K562 (cell line): ENCODE results near the gene CATSPER4. TPM values are rescaled to one million over a fixed set of nuclear protein-coding genes. Genes with fewer than 3 reads are reported as not detected.
A peak's percentile ranks its signal among the peaks of the same experiment; 100 is the strongest.
"Not testable (repeated sequence)": the region's sequence is repeated elsewhere in the genome, so short reads cannot be mapped to it uniquely, and the experiment has no call there.

Experiments
- ATAC-seq: fragments of 200-7000 bp; cut with Tn5 transposase; 3 replicates; pipeline ENCODE4 v1.9.1; 2020; ENCODE audit warnings: moderate library complexity
- BruUV-seq: library from RNA; stranded (reverse); fragments of 400-500 nt; replicated peaks from 2 replicates; lab custom pipeline; 2021; lab: Mats Ljungman, UMichigan
- CTCF ChIA-PET: fragments of 300-600 bp; formaldehyde crosslinking; extraction: SDS; loops from one replicate; lab custom pipeline; 2021; ENCODE audit warnings: low intra/inter-chr PET ratio; lab: Yijun Ruan, JAX
- POLR2A ChIA-PET: fragments of 300-600, 350-650 bp; sonication (Branson Sonifier 250); formaldehyde crosslinking; extraction: SDS; loops from one replicate; lab custom pipeline; 2021; ENCODE audit warnings: antibody characterized with exemption, inconsistent platforms; lab: Yijun Ruan, JAX
- DNase-seq, 4 experiments: peaks; one replicate each; pipeline versions ENCODE4 v3.0.0 to v3.0.0-alpha.2; 2011 to 2018; ENCODE audit warnings: low spot score in 3 of 4, mixed read lengths in 3 of 4; ENCODE audit errors: extremely low read depth in 1 of 4
- FAIRE-seq: peaks from 2 replicates; lab custom pipeline; 2011; peaks lifted over from hg19 to GRCh38; lab: Jason Lieb, UNC
- H2AFZ ChIP-seq: 2 replicates; pipeline ENCODE4 v1.6.0; 2011; ENCODE audit warnings: low read depth, low read length, control low read depth, inconsistent platforms
- H3K27ac ChIP-seq: fragments of 200-600 bp; 3 replicates; pipeline ENCODE4 v1.8.0; 2011; ENCODE audit warnings: low read depth, mild to moderate bottlenecking, control low read depth, inconsistent platforms, low read length, moderate library complexity, mixed read lengths; ENCODE audit errors: extremely low read depth
- H3K27me3 ChIP-seq, 2 experiments: fragments of 300-600 bp in 1 of 2; 2 replicates in 1 of 2; 3 replicates in 1 of 2; pipeline versions ENCODE4 v1.6.0 to v1.8.0; 2011; ENCODE audit warnings: inconsistent platforms in 2 of 2, low read length in 2 of 2, mild to moderate bottlenecking in 1 of 2, mixed read lengths in 1 of 2, moderate library complexity in 1 of 2; ENCODE audit not compliant: control insufficient read depth in 2 of 2, insufficient read depth in 2 of 2
- H3K36me3 ChIP-seq: fragments of 300-600 bp; 3 replicates; pipeline ENCODE4 v1.8.0; 2011; ENCODE audit warnings: mild to moderate bottlenecking, low read length, inconsistent platforms; ENCODE audit not compliant: control insufficient read depth, insufficient read depth
- H3K4me1 ChIP-seq, 2 experiments: fragments of 200-600 bp in 1 of 2; replicated peaks in 1 of 2; 2 replicates in 1 of 2; 3 replicates in 1 of 2; pipeline versions ENCODE4 v1.5.1 to v1.8.0; 2011; ENCODE audit warnings: inconsistent platforms in 2 of 2, low read length in 2 of 2, mild to moderate bottlenecking in 1 of 2, mixed read lengths in 1 of 2, moderate library complexity in 1 of 2; ENCODE audit not compliant: control insufficient read depth in 2 of 2, insufficient read depth in 2 of 2
- H3K4me2 ChIP-seq: 2 replicates; pipeline ENCODE4 v1.6.1; 2011; ENCODE audit warnings: low read length, control low read depth, inconsistent platforms, mixed read lengths; ENCODE audit not compliant: insufficient read depth
- H3K4me3 ChIP-seq: fragments of 200-600 bp; sonication (generic), shearing (Covaris generic); 2 replicates; pipeline ENCODE4 v1.5.1; 2016; ENCODE audit warnings: control low read depth, inconsistent platforms
- H3K79me2 ChIP-seq: fragments of 200-600 bp; 3 replicates; pipeline ENCODE4 v1.8.0; 2011; ENCODE audit warnings: low read length, inconsistent platforms; ENCODE audit not compliant: control insufficient read depth, insufficient read depth
- H3K9ac ChIP-seq, 2 experiments: 2 replicates each; pipeline versions ENCODE4 v1.6.0 to v1.6.1; 2011; ENCODE audit warnings: low read depth in 2 of 2, low read length in 2 of 2, control low read depth in 1 of 2, inconsistent platforms in 1 of 2, mild to moderate bottlenecking in 1 of 2, mixed read lengths in 1 of 2; ENCODE audit not compliant: insufficient read depth in 1 of 2
- H3K9me1 ChIP-seq: one replicate; pipeline ENCODE4 v1.6.0; 2011; ENCODE audit warnings: inconsistent platforms, mild to moderate bottlenecking, low read length, moderate library complexity; ENCODE audit not compliant: control insufficient read depth, insufficient read depth
- H3K9me3 ChIP-seq: replicated peaks from 2 replicates; pipeline ENCODE4 v1.5.1; 2011; ENCODE audit warnings: low read depth, low read length, inconsistent platforms; ENCODE audit not compliant: control insufficient read depth, insufficient read depth
- H4K20me1 ChIP-seq: replicated peaks from 2 replicates; pipeline ENCODE4 v1.6.1; 2011; ENCODE audit warnings: low read length, inconsistent platforms, mixed read lengths; ENCODE audit not compliant: control insufficient read depth, insufficient read depth
- HDAC6 ChIP-seq: IDR thresholded peaks from 2 replicates; pipeline ENCODE4 v1.6.1; 2012; ENCODE audit warnings: low read depth, mild to moderate bottlenecking, control low read depth, inconsistent platforms, low read length, moderate library complexity
- HNRNPL ChIP-seq: fragments of 200-400 bp; formaldehyde crosslinking; IDR thresholded peaks from 2 replicates; pipeline ENCODE4 v1.6.1; 2017; ENCODE audit warnings: low read depth, mild to moderate bottlenecking, low read length
- KDM5B ChIP-seq: fragments of 200-600 bp; sonication (generic); IDR thresholded peaks from 2 replicates; pipeline ENCODE4 v1.6.1; 2012; ENCODE audit warnings: low read depth, mild to moderate bottlenecking, moderate library complexity, low read length, control low read depth, inconsistent platforms; ENCODE audit not compliant: insufficient replicate concordance
- KLF10 ChIP-seq: fragments of 250-450 bp; sonication (Bioruptor Pico); IDR thresholded peaks from 2 replicates; pipeline ENCODE4 v1.6.1; 2021; ENCODE audit warnings: matching md5 sums
- NELFE ChIP-seq: IDR thresholded peaks from 2 replicates; pipeline ENCODE4 v1.6.1; 2011; ENCODE audit warnings: mild to moderate bottlenecking; ENCODE audit not compliant: insufficient read depth, insufficient read length
- ZNF445 ChIP-seq: fragments of 250-450 bp; sonication (Bioruptor Pico); IDR thresholded peaks from 2 replicates; pipeline ENCODE4 v1.4.0; 2020; ENCODE audit warnings: low read depth, mild to moderate bottlenecking, moderate library complexity
- WGBS: fragments of 100-300 bp; shearing (Covaris generic); methylation state at CpG from one replicate; pipeline ENCODE4 v1.1.6; 2016; ENCODE audit warnings: low coverage, mixed read lengths; ENCODE audit not compliant: insufficient coverage; ENCODE audit errors: missing lambda C conversion rate; 5-methylcytosine and 5-hydroxymethylcytosine counted together
- in situ Hi-C: fragments of 300-500 bp; cut with MboI; formaldehyde crosslinking; loops from 4 replicates; pipeline ENCODE4 v1.15.0; 2018; ENCODE audit warnings: inconsistent platforms, mixed read lengths
- intact Hi-C: fragments of 100-400 bp; cut with micrococcal nuclease; formaldehyde crosslinking; loops from 2 replicates; pipeline ENCODE4 v1.14.2; 2022
- polyA plus RNA-seq, 8 experiments: library from polyadenylated mRNA; depleted of rRNA in 4 of 8; stranded (reverse) in 5 of 8; unstranded in 3 of 8; fragments of >200 nt; fragmentation: Nextera tagmentation in 2 of 8; fragmentation: Illumina TruSeq in 1 of 8; extraction: Ambion mirVana in 2 of 8; extraction: Trizol in 1 of 8; gene quantifications; 2 replicates each; pipeline versions ENCODE4 v1.2.1 to v1.2.3, GENCODE V29; 2011 to 2014; ENCODE audit warnings: inconsistent platforms in 1 of 8, missing spikeins in 1 of 8
- total RNA-seq, 7 experiments: library from RNA; depleted of rRNA in 6 of 7; stranded (reverse); fragments of >200 nt in 6 of 7; fragmentation: Illumina TruSeq in 2 of 7; extraction: Trizol in 2 of 7; gene quantifications; 2 replicates each; pipeline versions ENCODE4 v1.2.1 to v1.2.3, GENCODE V29; 2011 to 2021; ENCODE audit warnings: low replicate concordance in 1 of 7

The CATSPER4 gene
- total and polyA plus RNA-seq, 9 of the 15 experiments (the other 6 are each of a cell fraction or from before 2014, with no cell fraction given) = 0.04 to 0.13 TPM; not detected in 7

DNA sequence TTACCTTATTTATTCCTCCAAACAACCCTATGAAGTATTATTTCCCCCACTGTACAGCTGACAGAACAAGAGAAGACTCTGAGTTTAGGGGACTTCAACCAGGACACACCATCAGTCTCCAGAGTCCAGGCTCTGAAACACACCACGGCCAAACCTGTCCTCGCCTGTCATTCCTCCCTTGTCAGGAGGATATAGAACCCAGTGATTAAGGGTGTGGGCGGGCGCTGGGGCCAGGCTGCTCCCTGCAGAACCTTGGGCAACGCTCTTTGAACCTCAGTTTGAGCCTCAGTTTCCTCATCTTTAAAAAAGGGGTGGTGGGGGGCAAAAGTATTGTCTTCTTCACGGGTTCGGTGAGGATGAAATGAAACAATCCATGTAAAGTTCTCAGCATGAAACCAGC, 34.2 kb downstream of the CATSPER4 start (continued):
- TF ChIP-seq HDAC6 (no peak), KDM5B (no peak)

DNA sequence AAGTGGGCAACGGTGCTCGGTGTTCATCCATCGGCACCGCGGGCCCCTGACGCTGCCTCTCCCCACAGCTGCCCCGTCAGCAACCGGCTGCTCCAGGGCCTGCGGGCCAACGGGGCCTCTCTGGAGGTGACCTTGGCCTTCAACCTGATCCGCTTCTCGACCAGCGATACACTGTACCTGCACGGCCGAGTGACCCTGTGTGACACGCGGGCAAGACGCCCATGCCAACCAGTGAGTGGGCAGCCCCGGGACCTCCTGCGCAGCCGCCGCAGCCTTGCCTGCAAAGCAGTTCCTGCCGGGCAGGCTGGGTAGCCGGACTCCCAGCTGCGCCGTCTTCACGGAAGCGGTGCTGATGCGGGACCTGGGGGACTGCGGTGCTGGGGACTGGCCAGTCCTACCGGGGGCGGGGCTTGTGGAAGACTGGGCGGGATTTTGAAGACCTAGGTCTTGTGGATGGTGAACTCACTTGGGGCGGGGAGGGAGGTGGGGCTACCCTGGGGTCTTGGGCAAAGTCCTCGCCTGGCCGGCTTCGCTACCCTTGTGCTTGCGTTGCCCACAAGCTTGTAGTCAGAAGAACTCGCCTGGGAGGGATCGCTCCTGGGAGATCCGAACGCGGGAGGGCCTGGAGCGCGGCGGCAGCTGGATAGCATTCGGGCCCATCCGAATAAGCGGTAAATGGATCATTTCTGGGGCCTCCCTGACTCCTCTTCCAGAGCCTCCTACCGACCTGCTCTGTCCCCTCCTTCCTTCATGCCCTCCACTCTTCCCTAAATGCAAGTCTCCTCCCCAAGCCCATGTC, 34.8 kb downstream of the CATSPER4 start:
- in situ Hi-C loops (no loop called here), intact Hi-C loops (no loop called here)
- H3K4me2 ChIP-seq = no peak overlapping the region
- TF ChIP-seq KLF10 (no peak), ZNF445 (no peak), HNRNPL (peak; percentile 45; the same call in 1 of the 2 replicates), NELFE (no peak)
- H3K36me3 ChIP-seq = no peaks in the 10 kb centered on the region
- no peak overlapping the region for H3K4me3 ChIP-seq
- ATAC-seq (peak; percentile 64), FAIRE-seq (no peak), DNase-seq (peak in 1 of 4 experiments; percentile 19)
- no peaks in the 10 kb centered on the region for H3K79me2 ChIP-seq
- 86% methylated on average over 42 of the region's 50 CpGs for WGBS
- no peak overlapping the region for H3K27ac ChIP-seq
- no peaks in the 10 kb centered on the region for H4K20me1 ChIP-seq
- POLR2A ChIA-PET = no interaction called here
- CTCF ChIA-PET = no interaction called here
- no TSS peak for BruUV-seq
- H3K9ac ChIP-seq = peak overlapping the region in 1 of 2 experiments; percentile 43; a peak in 1 of 4 replicates
- H2AFZ ChIP-seq = no peak overlapping the region; the same call in 1 of the 2 replicates
- no peaks in the 10 kb centered on the region for H3K27me3 ChIP-seq
- H3K9me1 ChIP-seq = no peaks in the 10 kb centered on the region
- no peaks in the 10 kb centered on the region for H3K9me3 ChIP-seq
- H3K4me1 ChIP-seq = peaks cover 0 to 17% of the 10 kb centered on the region in 2 experiments; a peak in 3 of 5 replicates

DNA sequence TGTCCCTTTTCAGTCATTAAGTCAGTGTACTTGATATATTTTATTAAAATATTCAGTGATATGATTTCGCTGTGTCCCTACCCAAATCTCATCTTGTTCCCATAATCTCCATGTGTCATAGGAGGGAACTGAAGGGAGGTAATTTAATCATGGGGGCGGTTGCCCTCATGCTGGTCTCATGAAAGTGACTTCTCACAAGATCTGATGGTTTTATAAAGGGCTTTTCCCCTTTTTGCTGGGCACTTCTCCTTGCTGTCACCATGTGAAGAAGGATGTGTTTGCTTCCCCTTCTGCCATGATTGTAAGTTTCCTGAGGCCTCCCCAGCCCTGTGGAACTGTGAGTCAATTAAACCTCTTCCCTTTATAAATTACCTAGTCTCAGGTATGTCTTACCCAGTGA, 40.3 kb downstream of the CATSPER4 start:
- H3K36me3 ChIP-seq, H3K4me3 ChIP-seq, H3K4me2 ChIP-seq, H3K9ac ChIP-seq, CTCF ChIA-PET, H3K9me3 ChIP-seq, DNase-seq, ATAC-seq, BruUV-seq, FAIRE-seq, H3K4me1 ChIP-seq, H3K27me3 ChIP-seq, in situ Hi-C loops, H4K20me1 ChIP-seq, H2AFZ ChIP-seq, H3K9me1 ChIP-seq, H3K27ac ChIP-seq: not testable (repeated sequence)
- H3K79me2 ChIP-seq = peaks cover 21% of the 10 kb centered on the region
- intact Hi-C loops = loop anchor here (5.0 kb wide), 1 partner anchor 368 kb away; no protein-coding TSS in a partner anchor
- POLR2A ChIA-PET = interaction anchor here (0.6 to 1.2 kb wide), 3 partner anchors 14 to 662 kb away, joined by 3 read pairs; no protein-coding TSS in a partner anchor
- whole genome bisulfite sequencing = 60% methylated on average over 2 of the region's 2 CpGs
